NK-92 treated with Interleukin-12 subunit alpha and Interleukin-12 subunit beta, amount 100 ng/mL, for 24 hours (cell line): ENCODE data around the gene BHLHE40.
A peak's percentile ranks its signal among the peaks of the same experiment; 100 is the strongest.

ENCODE experiments used
- DNase-seq: peaks from one replicate; lab custom pipeline; 2025; lab: John Stamatoyannopoulos, UW

BHLHE40 gene

GRCh38 chr3:5001135-5001534, 21.9 kb downstream of the BHLHE40 start:
- no peak for DNase-seq

- DNase-seq: no peak
Observed at GRCh38 chr3:5001805-5002173, 22.6 kb downstream of the BHLHE40 start.

GRCh38 chr3:5002174-5002870, 23.1 kb downstream of the BHLHE40 start:
- peak; percentile 88 for DNase-seq

GRCh38 chr3:5002871-5003247, 23.6 kb downstream of the BHLHE40 start:
- DNase-seq: no peak

- no peak for DNase-seq
Observed at GRCh38 chr3:5004319-5005152, 25.3 kb downstream of the BHLHE40 start.

- DNase-seq: no peak
Observed at GRCh38 chr3:5005367-5005766, 26.1 kb downstream of the BHLHE40 start.

GRCh38 chr3:5006755-5007202, 27.5 kb downstream of the BHLHE40 start:
- peak; percentile 77 for DNase-seq

GRCh38 chr3:5007873-5008272, 28.6 kb downstream of the BHLHE40 start:
- DNase-seq: no peak

- DNase-seq: no peak
Observed at GRCh38 chr3:5009506-5010109, 30.4 kb downstream of the BHLHE40 start.

- DNase-seq: no peak
Observed at GRCh38 chr3:5010140-5010539, 30.9 kb downstream of the BHLHE40 start.

GRCh38 chr3:5010706-5011554, 31.7 kb downstream of the BHLHE40 start:
- no peak for DNase-seq

- DNase-seq: no peak
Observed at GRCh38 chr3:5011555-5012256, 32.5 kb downstream of the BHLHE40 start.

GRCh38 chr3:5012367-5012766, 33.1 kb downstream of the BHLHE40 start:
- DNase-seq: no peak

GRCh38 chr3:5013021-5013906, 34.0 kb downstream of the BHLHE40 start:
- DNase-seq: peak; percentile 69

- DNase-seq: no peak
Observed at GRCh38 chr3:5014391-5014790, 35.2 kb downstream of the BHLHE40 start.

GRCh38 chr3:5015056-5015455, 35.8 kb downstream of the BHLHE40 start:
- DNase-seq: no peak

GRCh38 chr3:5016211-5017161, 37.2 kb downstream of the BHLHE40 start:
- no peak for DNase-seq

GRCh38 chr3:5017925-5018531, 38.8 kb downstream of the BHLHE40 start:
- no peak for DNase-seq
